Stimulated activated CD4-positive, alpha-beta T cell treated with anti-CD3 and anti-CD28 coated beads, Interleukin-12 subunit alpha, Interleukin-12 subunit beta, amount 100 ng/mL, for 4 hours (primary cell): Measurements from ENCODE around the gene AOPEP.

Source experiments
- DNase-seq: peaks from one replicate; pipeline ENCODE4 v3.0.0-alpha.2; 2020

The AOPEP gene

GRCh38 chr9:94979904-94980507 is 253.5 kb downstream of the AOPEP start:
- DNase-seq, result no peak

GRCh38 chr9:94980947-94981722 is 254.6 kb downstream of the AOPEP start:
- no peak for DNase-seq

- DNase-seq, result no peak
Measured at GRCh38 chr9:94981723-94982090, 255.2 kb downstream of the AOPEP start.

DNA sequence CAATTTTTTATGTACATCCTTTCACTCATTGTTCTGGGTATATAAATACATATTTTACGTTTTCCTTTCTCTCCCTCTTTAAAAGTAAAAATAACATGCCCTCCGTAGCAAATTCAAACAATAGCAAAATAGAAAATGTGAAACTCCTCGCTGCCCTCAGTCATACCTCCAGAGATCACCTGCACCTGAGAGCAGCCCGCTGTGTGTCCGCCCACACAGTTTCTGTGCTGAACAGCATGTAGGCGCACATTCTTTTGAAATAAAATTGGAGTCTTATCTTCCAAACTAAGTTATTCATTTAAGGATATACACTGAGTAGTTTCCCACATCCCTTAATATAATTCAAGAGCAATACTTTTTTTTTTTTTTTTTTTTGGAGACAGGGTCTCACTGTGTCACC is 255.7 kb downstream of the AOPEP start:
- no peak for DNase-seq

DNA sequence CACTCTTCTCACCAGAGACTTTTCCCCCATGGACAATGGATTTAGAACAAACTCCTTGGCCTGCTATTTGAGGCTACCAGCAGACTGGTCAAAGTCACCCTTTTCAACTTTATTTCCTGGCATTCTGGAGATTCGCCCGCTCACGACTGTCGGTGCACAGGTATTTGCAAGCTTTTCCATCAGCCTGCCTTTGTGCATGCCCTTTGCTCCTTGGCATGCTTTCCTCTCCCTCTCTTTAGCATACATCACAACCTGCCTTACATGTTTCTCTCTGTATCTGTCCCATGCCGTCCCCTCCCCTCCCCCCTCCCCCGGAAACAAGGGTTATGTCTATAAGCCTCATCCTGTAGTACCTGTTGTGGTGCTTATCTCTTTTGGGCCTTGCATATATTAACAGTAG is 257.1 kb downstream of the AOPEP start:
- DNase-seq, result no peak

GRCh38 chr9:94984891-94985476 is 258.5 kb downstream of the AOPEP start:
- DNase-seq, result no peak

GRCh38 chr9:94985649-94986048 is 259.1 kb downstream of the AOPEP start:
- DNase-seq, result no peak

- DNase-seq, result no peak
Measured at GRCh38 chr9:94987731-94988130, 261.2 kb downstream of the AOPEP start.

DNA sequence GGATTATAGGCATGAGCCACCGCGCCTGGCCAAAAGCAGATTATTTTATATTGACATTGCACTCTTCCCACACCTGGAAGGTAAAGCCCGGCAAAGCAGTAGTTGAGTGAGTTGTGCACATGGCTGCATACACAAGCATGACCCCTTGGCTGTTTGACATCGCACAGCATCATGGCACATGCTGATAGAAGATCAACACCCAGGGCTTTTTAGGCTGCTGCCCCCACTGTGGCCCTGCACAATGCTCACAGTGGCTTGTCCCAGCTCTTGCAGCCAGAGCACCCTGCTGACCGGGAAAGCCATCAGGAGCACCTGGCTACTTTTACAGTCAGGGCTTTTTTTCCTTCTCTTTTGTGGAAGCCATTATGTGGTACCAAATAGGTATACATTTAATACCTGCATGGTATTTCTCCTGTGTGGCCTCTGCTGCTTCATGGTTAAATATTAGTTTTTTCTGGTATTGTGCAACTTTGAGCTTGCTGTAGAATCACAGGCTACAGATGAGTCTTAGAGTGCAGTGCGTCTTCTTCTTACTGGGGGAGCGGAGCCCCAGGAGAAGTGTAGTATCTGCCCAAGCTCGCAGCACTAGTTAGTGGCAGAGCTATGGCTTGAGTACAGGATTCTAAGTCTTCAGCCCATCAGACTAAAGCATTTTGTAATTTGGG is 264.5 kb downstream of the AOPEP start:
- no peak for DNase-seq

GRCh38 chr9:94991961-94992907 is 265.7 kb downstream of the AOPEP start:
- DNase-seq, result no peak

DNA sequence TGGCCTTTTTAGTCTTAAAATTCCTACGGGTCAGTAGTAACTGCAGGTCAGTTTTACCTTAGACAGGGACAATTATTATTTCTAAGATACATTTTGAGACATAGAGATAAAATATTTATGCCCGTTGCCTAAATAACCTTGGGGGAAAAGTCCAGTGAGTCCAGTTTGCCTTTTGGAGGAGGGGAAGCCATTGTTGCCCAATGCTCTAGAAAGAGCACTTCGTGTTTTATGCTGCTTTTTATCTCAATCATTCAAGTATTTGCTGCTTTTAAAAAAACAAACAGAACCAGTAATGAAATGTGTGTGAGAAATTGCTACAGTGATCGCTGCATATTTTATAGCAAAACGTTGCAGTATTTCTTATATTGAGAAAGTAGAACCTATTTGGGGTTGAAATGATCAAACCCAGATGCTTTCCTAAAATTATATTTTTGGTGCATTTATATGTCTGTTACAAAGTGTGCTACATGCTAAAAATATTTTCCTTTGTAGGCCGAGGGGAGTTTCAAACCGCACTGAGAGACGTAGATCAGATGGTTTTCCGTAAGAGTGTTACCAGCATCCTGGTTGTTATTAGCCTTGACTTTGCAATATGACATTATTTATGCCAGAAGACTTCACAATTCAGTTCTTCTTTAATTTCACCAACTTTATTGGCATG is 266.8 kb downstream of the AOPEP start:
- no peak for DNase-seq

DNA sequence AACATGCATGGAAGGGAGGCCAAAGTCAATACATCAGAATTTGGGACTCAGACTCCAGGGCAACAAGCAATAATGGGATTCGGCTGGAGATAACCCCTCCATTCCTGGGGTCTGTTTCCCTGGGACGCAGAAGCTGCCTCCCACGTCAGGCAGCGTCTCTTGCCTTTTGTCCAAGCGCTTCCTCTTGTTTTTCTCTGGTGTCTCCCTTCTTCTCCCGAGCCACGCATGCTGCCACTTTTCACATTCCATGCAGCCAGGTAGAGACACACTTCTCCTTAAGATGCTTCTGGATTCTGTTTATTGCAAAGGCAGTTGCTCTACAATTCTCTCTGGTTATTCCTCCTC is 267.3 kb downstream of the AOPEP start:
- DNase-seq, result no peak

GRCh38 chr9:94995048-94995693 is 268.7 kb downstream of the AOPEP start:
- DNase-seq, result no peak

GRCh38 chr9:94996641-94997040 is 270.1 kb downstream of the AOPEP start:
- no peak for DNase-seq

GRCh38 chr9:94997727-94998126 is 271.2 kb downstream of the AOPEP start:
- DNase-seq, result no peak

DNA sequence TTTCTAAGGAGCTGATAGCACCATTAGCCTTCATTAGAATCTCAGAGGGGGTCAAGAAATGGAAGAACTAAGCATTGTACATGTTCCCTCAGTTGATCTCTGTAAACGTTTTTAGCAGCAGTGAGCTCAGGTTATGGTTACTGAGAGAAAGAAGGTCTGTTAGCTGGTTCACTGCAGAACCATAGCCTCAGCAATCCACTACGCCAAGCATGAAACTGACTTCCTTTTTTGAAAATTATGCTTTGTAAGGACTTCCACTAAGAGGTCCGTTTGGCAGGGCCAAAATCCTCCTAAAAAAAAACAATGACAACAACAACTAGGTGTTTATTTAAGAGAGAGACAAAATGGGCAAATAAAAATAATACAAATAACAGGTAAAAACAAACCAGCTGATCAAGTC is 273.3 kb downstream of the AOPEP start:
- no peak for DNase-seq

DNA sequence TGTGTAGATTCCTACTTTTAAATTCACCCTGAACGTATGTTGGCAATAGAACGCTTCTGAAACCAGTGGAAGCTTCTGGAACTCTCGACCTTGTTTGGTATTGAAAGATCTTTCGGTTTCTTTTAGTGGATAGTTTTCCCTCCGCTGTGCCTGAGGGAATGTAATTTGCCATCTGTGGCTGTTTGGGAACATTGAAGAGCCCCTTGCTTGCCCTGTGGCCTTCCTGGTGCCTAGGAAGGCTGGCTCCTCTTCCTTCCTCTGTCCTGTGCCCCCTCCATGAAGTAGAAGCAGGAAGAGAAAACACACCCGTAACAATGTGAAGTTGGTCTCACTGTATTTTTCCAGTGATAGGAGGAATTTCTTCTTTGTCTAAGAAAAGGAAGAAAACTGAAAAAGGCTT is 274.3 kb downstream of the AOPEP start:
- no peak for DNase-seq

- no peak for DNase-seq
Measured at GRCh38 chr9:95001720-95002119, 275.2 kb downstream of the AOPEP start.

GRCh38 chr9:95003689-95004410 is 277.4 kb downstream of the AOPEP start:
- peak; percentile 10 for DNase-seq

DNA sequence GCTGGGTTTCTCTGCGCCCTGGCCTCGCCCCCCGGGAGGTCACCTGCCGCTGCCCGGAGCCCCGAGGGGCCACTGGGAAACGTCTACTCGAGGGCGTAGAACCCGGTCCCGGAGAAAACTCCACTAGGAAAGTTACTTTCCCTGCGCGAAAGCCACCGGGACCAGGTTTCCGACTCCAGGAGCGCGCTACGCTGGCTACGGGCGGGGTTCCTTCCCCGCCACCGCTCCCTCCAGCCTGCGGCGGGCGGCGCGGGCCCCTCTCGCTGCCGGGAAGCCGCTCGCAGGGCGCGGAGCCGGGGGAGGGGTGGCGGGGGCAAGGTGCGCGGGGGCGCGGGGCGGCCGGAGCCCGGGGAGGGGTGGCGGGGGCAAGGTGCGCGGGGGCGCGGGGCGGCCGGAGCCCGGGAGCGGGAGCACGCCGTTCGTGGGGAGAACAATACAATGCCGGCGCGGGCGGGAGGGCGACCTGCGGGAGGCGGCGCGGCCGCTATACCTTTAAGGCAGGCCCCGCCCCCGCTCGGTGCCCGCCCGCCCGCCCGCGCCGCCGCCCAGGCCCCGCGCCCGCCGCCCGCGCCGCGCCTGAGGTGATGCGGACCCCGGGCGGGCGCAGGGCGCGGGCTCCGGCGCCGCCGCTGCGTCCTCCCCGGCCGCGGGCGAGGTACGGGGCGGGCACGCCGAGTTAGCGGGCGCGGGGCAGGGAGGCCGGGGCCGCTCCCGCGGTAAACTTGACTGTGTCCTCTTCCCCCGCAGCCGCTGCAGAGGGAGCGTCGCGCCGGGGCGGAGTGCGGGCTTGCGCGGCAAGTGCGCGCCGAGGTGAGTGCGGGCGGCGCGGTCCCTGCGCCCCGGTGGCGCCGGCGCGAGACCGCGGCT is 278.1 kb downstream of the AOPEP start:
- DNase-seq, result peak; percentile 38
